ENCODE measurements around the gene GRID1. TPM values are rescaled to one million over a fixed set of nuclear protein-coding genes. Genes with fewer than 3 reads are reported as not detected.
A peak's percentile ranks its signal among the peaks of the same experiment; 100 is the strongest.

Gene GRID1
- total and polyA plus RNA-seq, 8 donors, result 0.31 to 8.5 (median 1.0) TPM; not detected in 1

DNA sequence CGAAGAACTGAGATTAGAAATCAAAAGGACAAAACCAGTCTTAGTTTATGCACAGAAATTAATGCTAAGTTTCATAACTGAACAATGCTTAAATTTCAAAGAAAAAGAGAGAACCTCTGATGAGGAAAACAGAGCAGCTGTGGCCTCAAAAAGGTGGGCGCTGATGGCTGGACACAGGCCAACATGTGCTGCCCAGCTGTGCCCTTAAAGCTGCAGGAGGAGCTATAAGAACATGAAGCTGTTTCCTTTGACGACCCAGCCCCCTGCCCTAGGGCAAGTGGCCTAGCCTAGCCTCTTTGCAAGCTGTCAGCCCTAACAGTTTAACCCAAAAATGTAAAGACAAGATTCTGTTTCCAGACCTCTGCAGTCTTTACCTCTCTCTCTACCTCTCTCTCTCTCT is 107.7 kb downstream of the GRID1 start:
- H3K36me3 ChIP-seq, result no peaks in the 10 kb centered on the region
- WGBS, 5 donors, result 40 to 49% (median 43%) methylated on average over 3 of the region's 3 CpGs
- intact Hi-C loops (cut with DNase I; ENCODE audit: low total_unique reads), result no loop called here

DNA sequence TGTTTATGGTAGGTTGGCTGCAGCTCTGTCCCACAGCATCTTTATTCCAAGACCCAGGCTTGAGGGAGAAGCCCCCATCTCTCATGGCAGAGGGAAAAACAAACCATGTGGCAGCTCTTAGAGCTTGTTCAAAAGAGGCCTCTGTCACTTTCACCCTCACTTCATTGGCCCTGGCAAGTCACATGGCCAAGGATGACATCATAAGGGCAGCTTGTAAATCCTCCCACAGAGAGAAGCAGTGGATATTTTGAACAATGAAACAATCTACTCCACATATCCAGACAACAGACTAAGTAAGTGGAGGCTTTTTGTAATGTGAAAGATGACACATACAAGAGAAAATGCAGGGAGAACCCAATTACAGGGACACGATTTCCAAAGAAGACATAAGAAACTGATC is 108.1 kb downstream of the GRID1 start:
- no peaks in the 10 kb centered on the region for H3K9me3 ChIP-seq
- no peak overlapping the region for H3K4me3 ChIP-seq
- H3K36me3 ChIP-seq, result no peaks in the 10 kb centered on the region
- WGBS, 5 donors, result 52 to 73% (median 60%) methylated on average over 1 of the region's 1 CpG
- TF ChIP-seq, protein P1, sequence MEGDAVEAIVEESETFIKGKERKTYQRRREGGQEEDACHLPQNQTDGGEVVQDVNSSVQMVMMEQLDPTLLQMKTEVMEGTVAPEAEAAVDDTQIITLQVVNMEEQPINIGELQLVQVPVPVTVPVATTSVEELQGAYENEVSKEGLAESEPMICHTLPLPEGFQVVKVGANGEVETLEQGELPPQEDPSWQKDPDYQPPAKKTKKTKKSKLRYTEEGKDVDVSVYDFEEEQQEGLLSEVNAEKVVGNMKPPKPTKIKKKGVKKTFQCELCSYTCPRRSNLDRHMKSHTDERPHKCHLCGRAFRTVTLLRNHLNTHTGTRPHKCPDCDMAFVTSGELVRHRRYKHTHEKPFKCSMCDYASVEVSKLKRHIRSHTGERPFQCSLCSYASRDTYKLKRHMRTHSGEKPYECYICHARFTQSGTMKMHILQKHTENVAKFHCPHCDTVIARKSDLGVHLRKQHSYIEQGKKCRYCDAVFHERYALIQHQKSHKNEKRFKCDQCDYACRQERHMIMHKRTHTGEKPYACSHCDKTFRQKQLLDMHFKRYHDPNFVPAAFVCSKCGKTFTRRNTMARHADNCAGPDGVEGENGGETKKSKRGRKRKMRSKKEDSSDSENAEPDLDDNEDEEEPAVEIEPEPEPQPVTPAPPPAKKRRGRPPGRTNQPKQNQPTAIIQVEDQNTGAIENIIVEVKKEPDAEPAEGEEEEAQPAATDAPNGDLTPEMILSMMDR (IDR thresholded peaks at IDR 0.05), result no peak
- TF ChIP-seq POLR2AphosphoS5 (IDR thresholded peaks at IDR 0.05) (no peak), POLR2A (IDR thresholded peaks at IDR 0.05) (no peak), EP300 (IDR thresholded peaks at IDR 0.05) (no peak)
- intact Hi-C loops (cut with DNase I; ENCODE audit: low total_unique reads), result no loop called here
- no peak overlapping the region for H3K27ac ChIP-seq
- peaks cover 0 to 26% (median 0%) of the 10 kb centered on the region in 3 donors for H3K27me3 ChIP-seq
- no peak for DNase-seq
- H3K4me1 ChIP-seq, result peaks cover 10 to 18% (median 14%) of the 10 kb centered on the region in 4 donors

More for the DNA sequence above, 107.7 kb downstream of the GRID1 start:
- TF ChIP-seq POLR2A (IDR thresholded peaks at IDR 0.05) (no peak), EP300 (IDR thresholded peaks at IDR 0.05) (no peak), POLR2AphosphoS5 (IDR thresholded peaks at IDR 0.05) (no peak)
- TF ChIP-seq, protein P1 (IDR thresholded peaks at IDR 0.05), result no peak
- H3K27ac ChIP-seq, result no peak overlapping the region
- no peaks in the 10 kb centered on the region for H3K9me3 ChIP-seq
- H3K27me3 ChIP-seq, result peaks cover 0 to 28% (median under 1%) of the 10 kb centered on the region in 3 donors
- H3K4me1 ChIP-seq, result peaks cover 10 to 20% (median 14%) of the 10 kb centered on the region in 4 donors
- peak in 1 of 2 donors; percentile 10 for DNase-seq
- H3K4me3 ChIP-seq, result no peak overlapping the region

DNA sequence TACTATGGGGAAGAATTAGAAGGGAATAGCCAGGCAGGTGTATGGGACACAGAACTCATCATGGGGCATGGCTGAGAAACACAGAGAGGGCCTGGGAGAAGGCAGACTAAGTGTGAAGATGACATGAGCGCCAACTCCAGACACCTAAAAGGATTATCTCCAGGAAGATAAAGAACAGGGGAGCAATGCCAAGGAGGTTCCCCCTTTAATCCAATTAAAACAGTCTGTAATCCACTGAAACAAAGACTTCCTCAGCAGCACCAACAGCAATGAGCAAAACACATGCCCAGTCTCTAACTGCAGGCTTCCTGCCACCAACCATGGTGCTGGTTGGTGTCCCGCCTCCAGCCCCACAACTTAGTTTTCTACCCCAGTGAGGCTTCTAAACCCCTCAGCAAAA is 108.9 kb downstream of the GRID1 start:
- Histone ChIP-seq H3K9me3 (no peaks in the 10 kb centered on the region), H3K36me3 (no peaks in the 10 kb centered on the region), H3K27me3 (peaks cover 0 to 18% (median 0%) of the 10 kb centered on the region in 3 donors), H3K4me3 (no peak overlapping the region), H3K27ac (no peak overlapping the region), H3K4me1 (peaks cover 4 to 10% (median 7%) of the 10 kb centered on the region in 4 donors)
- TF ChIP-seq EP300 (IDR thresholded peaks at IDR 0.05), result no peak
- TF ChIP-seq POLR2AphosphoS5 (IDR thresholded peaks at IDR 0.05), result no peak
- no peak for TF ChIP-seq POLR2A (IDR thresholded peaks at IDR 0.05)
- TF ChIP-seq, protein P1 (IDR thresholded peaks at IDR 0.05), result no peak
- DNase-seq, result no peak
- intact Hi-C loops (cut with DNase I; ENCODE audit: low total_unique reads), result no loop called here
- WGBS, 5 donors, result 80 to 88% (median 82%) methylated on average over 2 of the region's 2 CpGs

DNA sequence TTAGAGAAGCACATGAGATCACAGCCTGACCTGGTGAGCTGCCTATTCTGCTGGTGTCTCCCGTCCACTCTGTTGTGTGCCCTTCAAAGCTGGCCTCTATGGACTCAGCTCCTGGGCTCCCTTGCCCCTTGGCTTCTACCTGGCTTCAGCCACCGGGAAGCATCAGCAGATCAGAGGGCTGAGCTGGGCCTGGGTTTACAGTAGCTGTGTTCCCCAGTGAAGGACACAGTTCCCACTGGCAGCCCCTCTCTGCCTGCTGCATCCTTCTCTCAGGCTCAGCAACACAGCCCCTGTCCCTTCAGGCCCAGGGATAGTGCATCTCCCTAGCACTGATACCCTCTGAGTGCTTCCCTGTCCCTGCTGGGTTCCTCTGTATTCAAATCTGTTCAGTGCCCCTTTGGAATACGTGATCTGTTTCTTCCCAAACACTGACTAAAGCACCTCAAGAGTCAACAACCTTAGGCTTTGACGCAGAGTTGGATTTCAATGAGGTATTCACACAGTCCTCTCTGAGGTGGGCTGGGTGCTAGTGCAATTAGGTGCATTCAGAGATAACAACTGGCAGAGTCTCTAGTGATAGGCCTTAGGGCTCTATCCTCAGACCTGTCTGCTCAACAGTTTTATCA is 109.8 kb downstream of the GRID1 start:
- H3K27ac ChIP-seq, result no peak overlapping the region
- no peaks in the 10 kb centered on the region for H3K36me3 ChIP-seq
- DNase-seq, result no peak
- peaks cover 0 to 10% (median 0%) of the 10 kb centered on the region in 3 donors for H3K27me3 ChIP-seq
- intact Hi-C loops (cut with DNase I; ENCODE audit: low total_unique reads), result no loop called here
- TF ChIP-seq EP300 (IDR thresholded peaks at IDR 0.05) (no peak), POLR2AphosphoS5 (IDR thresholded peaks at IDR 0.05) (no peak)
- no peaks in the 10 kb centered on the region for H3K9me3 ChIP-seq
- no peak overlapping the region for H3K4me3 ChIP-seq
- WGBS, 5 donors, result 59 to 78% (median 60%) methylated on average over 4 of the region's 4 CpGs
- peaks cover 0 to 1% (median under 1%) of the 10 kb centered on the region in 4 donors for H3K4me1 ChIP-seq
